Panc1 (cell line): ENCODE results near the gene OGFRL1. TPM values are rescaled to one million over a fixed set of nuclear protein-coding genes. Genes with fewer than 3 reads are reported as not detected.

Experiments
- ATAC-seq: fragments of 200-7000 bp; cut with Tn5 transposase; 2 replicates; pipeline ENCODE4 v1.9.1; 2020; ENCODE audit warnings: mild to moderate bottlenecking, moderate library complexity
- BruUV-seq: library from RNA; stranded (reverse); fragments of 400-500 nt; replicated peaks from 2 replicates; lab custom pipeline; 2021; lab: Mats Ljungman, UMichigan
- CTCF ChIA-PET: fragments of 300-600 bp; sonication (Branson Sonifier 250); formaldehyde crosslinking; loops from one replicate; lab custom pipeline; 2022; ENCODE audit warnings: antibody characterized with exemption; lab: Charles Lee
- POLR2A ChIA-PET: fragments of 300-600 bp; sonication (Branson Sonifier 250); formaldehyde crosslinking; loops from one replicate; lab custom pipeline; 2022; ENCODE audit warnings: antibody characterized with exemption; lab: Charles Lee
- DNase-seq: peaks from one replicate; pipeline ENCODE4 v3.0.0-alpha.2; 2010; ENCODE audit warnings: low read depth, low spot score
- H3K27ac ChIP-seq: 2 replicates; pipeline ENCODE4 v1.5.1; 2011; ENCODE audit warnings: mild to moderate bottlenecking, low read length, inconsistent platforms
- H3K27me3 ChIP-seq: fragments of 200-500 bp; sonication (Bioruptor generic); 2 replicates; pipeline ENCODE4 v1.6.0; 2014; ENCODE audit warnings: low read length, inconsistent platforms; ENCODE audit not compliant: control insufficient read depth, insufficient read depth
- H3K36me3 ChIP-seq: fragments of 200-500 bp; sonication (Bioruptor generic); 2 replicates; pipeline ENCODE4 v1.5.1; 2014; ENCODE audit warnings: inconsistent platforms, mild to moderate bottlenecking, low read length, moderate library complexity; ENCODE audit not compliant: control insufficient read depth, insufficient read depth
- H3K4me1 ChIP-seq: 2 replicates; pipeline ENCODE4 v1.5.1; 2011; ENCODE audit warnings: inconsistent platforms, mild to moderate bottlenecking, low read length, moderate library complexity; ENCODE audit not compliant: control insufficient read depth, insufficient read depth
- H3K4me3 ChIP-seq, 2 experiments: 2 replicates each; pipeline ENCODE4 v1.5.1; 2011 to 2012; ENCODE audit warnings: low read depth in 2 of 2, low read length in 2 of 2, mild to moderate bottlenecking in 2 of 2, inconsistent platforms in 1 of 2, moderate library complexity in 1 of 2
- H3K9me3 ChIP-seq: fragments of 200-500 bp; sonication (Bioruptor generic); 2 replicates; pipeline ENCODE4 v1.5.1; 2014; ENCODE audit warnings: low read depth, mild to moderate bottlenecking, inconsistent platforms, low read length, moderate library complexity; ENCODE audit not compliant: control insufficient read depth, insufficient read depth
- CTCF ChIP-seq: fragments of 450-650 bp; IDR thresholded peaks from 2 replicates; pipeline ENCODE4 v1.5.1; 2017; ENCODE audit warnings: mild to moderate bottlenecking
- POLR2AphosphoS5 ChIP-seq: IDR thresholded peaks from 2 replicates; pipeline ENCODE4 v1.6.1; 2012; ENCODE audit warnings: mild to moderate bottlenecking, low read depth, low read length, moderate library complexity
- REST ChIP-seq, 2 experiments: IDR thresholded peaks; 2 replicates each; pipeline ENCODE4 v1.6.1; 2011 to 2012; ENCODE audit warnings: low read depth in 2 of 2, control low read depth in 1 of 2, low read length in 1 of 2, mild to moderate bottlenecking in 1 of 2, moderate library complexity in 1 of 2; ENCODE audit not compliant: insufficient read depth in 1 of 2
- SIN3A ChIP-seq: IDR thresholded peaks from 2 replicates; pipeline ENCODE4 v1.6.1; 2012; ENCODE audit warnings: low read depth, mild to moderate bottlenecking, low read length, moderate library complexity, borderline replicate concordance; ENCODE audit not compliant: insufficient read depth
- TCF7L2 ChIP-seq: IDR thresholded peaks from 2 replicates; pipeline ENCODE4 v1.6.1; 2011; ENCODE audit warnings: mild to moderate bottlenecking, low read depth, low read length, inconsistent platforms
- in situ Hi-C: cut with HindIII; loops from 2 replicates; pipeline ENCODE4 v1.10.0; 2016; ENCODE audit warnings: low sequenced_read_pairs, low pct_unique_long_range_greater_than_20kb
- intact Hi-C: fragments of 100-400 bp; cut with micrococcal nuclease; formaldehyde crosslinking; loops from one replicate; pipeline ENCODE4 v1.10.0; 2022; ENCODE audit not compliant: unreplicated experiment
- total RNA-seq: library from RNA; stranded (reverse); gene quantifications from one replicate; pipeline ENCODE4 v1.2.1, GENCODE V29; 2021; ENCODE audit not compliant: unreplicated experiment

The OGFRL1 gene
- total RNA-seq, 1 experiment from 2014 or later: 17.2 TPM

- H3K36me3 ChIP-seq: no peaks in the 10 kb centered on the region
- no TSS peak for BruUV-seq
- H3K4me3 ChIP-seq: no peak overlapping the region
- in situ Hi-C loops (no loop called here), intact Hi-C loops (no loop called here)
- H3K27me3 ChIP-seq: no peaks in the 10 kb centered on the region
- ChIA-PET CTCF (no interaction called here), POLR2A (no interaction called here)
- ATAC-seq (no peak), DNase-seq (no peak)
- no peak overlapping the region for H3K27ac ChIP-seq
- no peaks in the 10 kb centered on the region for H3K4me1 ChIP-seq
- TF ChIP-seq POLR2AphosphoS5 (no peak), CTCF (no peak), TCF7L2 (no peak), REST (IDR thresholded peaks at IDR 0.05; ENCODE audit: insufficient read depth in 1 of 2, low read depth in 2 of 2, low read length in 1 of 2) (no peak), SIN3A (no peak)
- no peaks in the 10 kb centered on the region for H3K9me3 ChIP-seq
These were observed 50.1 kb downstream of the OGFRL1 start for GRCh38 chr6:71338540-71339316.

GRCh38 chr6:71342772-71343171 lies 54.2 kb downstream of the OGFRL1 start:
- no peak overlapping the region for H3K27ac ChIP-seq
- H3K4me3 ChIP-seq: no peak overlapping the region
- intact Hi-C loops: loop anchor here (10.0 kb wide), 1 partner anchor 328 kb away; no protein-coding TSS in a partner anchor
- no peaks in the 10 kb centered on the region for H3K27me3 ChIP-seq
- in situ Hi-C loops: no loop called here
- no peaks in the 10 kb centered on the region for H3K9me3 ChIP-seq
- no TSS peak for BruUV-seq
- CTCF ChIA-PET: interaction anchor here (0.5 kb wide), 1 partner anchor 152 kb away, joined by 3 read pairs; no protein-coding TSS in a partner anchor
- no peak for DNase-seq
- POLR2A ChIA-PET: no interaction called here
- no peak for ATAC-seq
- no peak for TF ChIP-seq SIN3A
- TF ChIP-seq REST (IDR thresholded peaks at IDR 0.05; ENCODE audit: insufficient read depth in 1 of 2, low read depth in 2 of 2, low read length in 1 of 2): no peak
- TF ChIP-seq POLR2AphosphoS5: no peak
- no peak for TF ChIP-seq CTCF
- no peak for TF ChIP-seq TCF7L2
- no peaks in the 10 kb centered on the region for H3K36me3 ChIP-seq
- no peaks in the 10 kb centered on the region for H3K4me1 ChIP-seq
